Ectodermal cell (in vitro differentiated cells): Measurements from ENCODE around the gene HMGXB4.

ENCODE experiments used
- H3K27ac ChIP-seq: 2 replicates; pipeline ENCODE4 v1.7.0; 2013; ENCODE audit warnings: mild to moderate bottlenecking, low read depth, low read length; ENCODE audit not compliant: insufficient read depth, poor library complexity, severe bottlenecking
- H3K27me3 ChIP-seq: 2 replicates; pipeline ENCODE4 v1.7.0; 2013; ENCODE audit warnings: mild to moderate bottlenecking, low read length; ENCODE audit not compliant: insufficient read depth, control insufficient read depth, poor library complexity, severe bottlenecking
- H3K36me3 ChIP-seq: one replicate; pipeline ENCODE4 v1.7.0; 2013; ENCODE audit warnings: low read length; ENCODE audit not compliant: control insufficient read depth, insufficient read depth
- H3K4me1 ChIP-seq: one replicate; pipeline ENCODE4 v1.7.0; 2013; ENCODE audit warnings: low read length; ENCODE audit not compliant: control insufficient read depth, insufficient read depth
- H3K4me3 ChIP-seq: 2 replicates; pipeline ENCODE4 v1.7.0; 2013; ENCODE audit warnings: low read depth, low read length, control low read depth; ENCODE audit not compliant: insufficient read depth
- H3K9me3 ChIP-seq: 2 replicates; pipeline ENCODE4 v1.7.0; 2013; ENCODE audit warnings: mild to moderate bottlenecking, low read length, moderate library complexity; ENCODE audit not compliant: control insufficient read depth
- WGBS, 2 experiments: methylation state at CpG; one replicate each; pipeline ENCODE4 v1.1.7; 2013; ENCODE audit warnings: missing lambda C conversion rate in 2 of 2; 5-methylcytosine and 5-hydroxymethylcytosine counted together

Gene HMGXB4

GRCh38 chr22:35326854-35327562, 69.7 kb downstream of the HMGXB4 start:
- Histone ChIP-seq H3K36me3 (peaks cover 24% of the 10 kb centered on the region), H3K27ac (no peak overlapping the region), H3K4me3 (no peak overlapping the region), H3K27me3 (no peaks in the 10 kb centered on the region), H3K4me1 (no peaks in the 10 kb centered on the region), H3K9me3 (no peaks in the 10 kb centered on the region)
- 94 to 96% methylated on average over 17 of the region's 17 CpGs for WGBS, 2 experiments

DNA sequence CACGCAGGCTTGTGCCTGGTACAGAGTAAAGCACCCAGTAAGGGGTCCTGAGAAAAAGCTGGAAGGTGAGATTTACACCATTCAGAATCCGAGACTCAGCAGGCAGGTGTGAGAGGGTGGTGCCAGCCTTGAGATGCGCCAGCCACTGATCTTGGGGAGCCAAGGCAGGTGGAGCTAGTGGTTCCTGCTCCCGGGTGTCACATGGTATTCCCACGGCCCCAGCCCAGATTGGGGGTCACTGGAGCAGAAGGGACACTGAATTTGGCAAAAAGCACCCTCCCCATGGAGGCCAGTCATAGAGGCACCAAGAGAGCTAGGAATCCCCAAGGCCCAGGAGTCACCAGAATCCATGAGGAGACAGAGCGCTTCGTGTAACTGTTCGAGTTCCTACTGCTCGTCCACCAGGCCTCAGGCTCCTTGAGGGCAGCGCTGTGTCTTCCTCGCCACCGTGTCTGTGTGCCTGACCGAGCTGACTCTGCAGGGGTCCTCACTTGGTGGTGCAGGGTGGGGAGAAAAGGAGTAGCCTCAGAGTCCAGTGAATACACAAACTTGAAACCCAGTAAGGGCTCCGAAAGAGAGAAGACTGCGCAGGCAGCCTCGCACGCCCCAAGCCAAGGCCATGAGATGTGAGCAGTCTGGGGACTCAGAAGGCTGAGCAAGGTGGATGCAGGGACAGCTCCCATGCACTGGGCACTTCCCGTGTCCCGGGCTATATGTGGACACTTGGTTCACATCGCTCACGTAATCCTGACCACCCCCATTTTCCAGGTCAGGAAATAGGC, 70.6 kb downstream of the HMGXB4 start:
- Histone ChIP-seq H3K36me3 (peaks cover 29% of the 10 kb centered on the region), H3K27ac (no peak overlapping the region), H3K9me3 (no peaks in the 10 kb centered on the region), H3K4me1 (no peaks in the 10 kb centered on the region), H3K4me3 (no peak overlapping the region), H3K27me3 (no peaks in the 10 kb centered on the region)
- 92 to 94% methylated on average over 21 of the region's 21 CpGs for WGBS, 2 experiments

DNA sequence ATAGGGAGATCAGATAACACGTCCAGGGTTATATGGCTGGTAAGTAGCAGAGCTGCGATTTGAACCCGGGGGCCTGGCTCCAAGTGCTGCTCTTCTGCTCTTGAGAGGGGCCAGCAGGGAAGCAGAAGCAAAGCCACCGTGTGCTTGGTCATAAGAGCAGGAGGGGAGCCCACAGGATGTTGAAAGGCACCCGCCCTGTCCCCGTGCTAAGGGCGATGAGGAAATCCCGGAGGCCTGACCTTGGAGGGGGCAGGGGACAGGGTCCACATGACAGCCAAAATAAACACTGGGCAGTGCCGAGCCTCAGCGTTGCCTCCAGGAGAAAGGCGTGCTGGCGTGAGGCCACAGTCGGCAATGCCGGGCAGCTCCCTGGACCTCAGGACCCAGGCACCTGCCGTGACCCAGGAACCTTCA, 71.2 kb downstream of the HMGXB4 start:
- Histone ChIP-seq H3K27ac (no peak overlapping the region), H3K9me3 (no peaks in the 10 kb centered on the region), H3K27me3 (no peaks in the 10 kb centered on the region), H3K4me3 (no peak overlapping the region), H3K4me1 (no peaks in the 10 kb centered on the region), H3K36me3 (peaks cover 28% of the 10 kb centered on the region)
- WGBS, 2 experiments: 90 to 91% methylated on average over 15 of the region's 15 CpGs

- H3K27ac ChIP-seq: no peak overlapping the region
- H3K4me1 ChIP-seq: no peaks in the 10 kb centered on the region
- no peaks in the 10 kb centered on the region for H3K27me3 ChIP-seq
- no peaks in the 10 kb centered on the region for H3K9me3 ChIP-seq
- WGBS, 2 experiments: 94 to 95% methylated on average over 10 to 12 of the region's 12 CpGs
- peaks cover 22% of the 10 kb centered on the region for H3K36me3 ChIP-seq
- no peak overlapping the region for H3K4me3 ChIP-seq
Measured at GRCh38 chr22:35329114-35329847, 72.0 kb downstream of the HMGXB4 start.

GRCh38 chr22:35330258-35330861, 73.1 kb downstream of the HMGXB4 start:
- Histone ChIP-seq H3K27ac (no peak overlapping the region), H3K27me3 (no peaks in the 10 kb centered on the region), H3K4me3 (no peak overlapping the region), H3K36me3 (peaks cover 22% of the 10 kb centered on the region), H3K4me1 (no peaks in the 10 kb centered on the region), H3K9me3 (no peaks in the 10 kb centered on the region)
- 92 to 93% methylated on average over 16 of the region's 16 CpGs for WGBS, 2 experiments

DNA sequence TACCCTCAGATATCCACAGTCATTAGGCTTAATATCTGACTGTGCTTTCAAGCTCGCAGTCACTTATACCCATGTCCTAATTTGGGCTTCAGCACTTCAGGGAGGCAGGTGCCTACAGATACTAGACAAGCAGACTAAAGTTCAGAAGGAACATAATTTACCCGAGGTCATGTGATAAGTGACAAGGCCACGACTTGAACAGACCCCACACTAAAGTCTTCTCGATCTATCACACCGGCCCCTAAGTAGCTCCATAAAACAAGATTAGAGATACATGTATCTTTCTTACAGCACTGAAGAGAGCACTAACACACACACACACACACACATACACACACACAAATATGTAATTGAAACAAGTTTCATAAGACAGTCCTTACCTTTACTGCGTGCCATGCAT, 75.0 kb downstream of the HMGXB4 start:
- Histone ChIP-seq H3K4me1 (no peaks in the 10 kb centered on the region), H3K4me3 (no peak overlapping the region), H3K36me3 (peaks cover 21% of the 10 kb centered on the region), H3K27ac (no peak overlapping the region), H3K27me3 (no peaks in the 10 kb centered on the region), H3K9me3 (no peaks in the 10 kb centered on the region)
- WGBS, 2 experiments: 93 to 96% methylated on average over 6 of the region's 6 CpGs

DNA sequence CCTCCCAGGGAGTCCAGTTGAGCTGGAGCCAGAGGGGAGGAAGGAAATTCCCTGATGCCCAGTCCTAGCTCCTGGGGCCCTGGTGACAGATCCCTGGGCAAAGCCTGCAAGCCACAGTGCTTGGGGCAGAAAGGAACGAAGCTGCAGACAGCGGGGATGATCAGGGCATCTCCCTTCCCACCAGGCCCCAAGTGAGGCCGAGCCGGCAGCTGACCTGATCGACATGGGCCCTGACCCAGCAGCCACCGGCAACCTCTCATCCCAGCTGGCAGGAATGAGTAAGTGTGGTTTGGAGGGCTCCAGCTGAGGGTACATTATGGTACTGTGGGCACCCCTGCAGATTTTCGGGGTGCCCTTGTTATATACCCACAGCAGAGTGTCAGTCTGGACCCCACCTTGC, 75.9 kb downstream of the HMGXB4 start:
- 95% methylated on average over 7 of the region's 7 CpGs for WGBS, 2 experiments
- Histone ChIP-seq H3K4me3 (no peak overlapping the region), H3K9me3 (no peaks in the 10 kb centered on the region), H3K27me3 (no peaks in the 10 kb centered on the region), H3K4me1 (no peaks in the 10 kb centered on the region), H3K36me3 (peaks cover 12% of the 10 kb centered on the region), H3K27ac (no peak overlapping the region)

DNA sequence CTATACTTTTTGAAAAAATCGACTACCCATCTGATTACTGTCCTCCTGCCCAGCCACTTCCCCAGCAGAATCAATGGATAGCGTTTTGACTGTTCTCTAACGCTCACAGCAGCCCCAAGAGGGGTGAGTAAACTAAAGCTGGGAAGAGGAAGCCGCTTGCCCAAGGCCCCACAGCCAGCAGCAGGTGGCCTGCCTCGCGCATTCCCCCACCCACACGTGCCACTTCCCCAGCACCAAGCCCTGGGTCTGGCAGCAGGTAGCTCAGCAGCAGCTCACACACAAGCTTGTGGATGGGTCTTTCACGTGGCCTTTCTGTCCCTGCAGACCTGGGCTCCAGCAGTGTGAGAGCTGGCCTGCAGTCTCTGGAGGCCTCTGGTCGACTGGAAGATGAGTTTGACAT, 76.7 kb downstream of the HMGXB4 start:
- Histone ChIP-seq H3K27ac (no peak overlapping the region), H3K4me3 (no peak overlapping the region), H3K4me1 (no peaks in the 10 kb centered on the region), H3K36me3 (peaks cover 8% of the 10 kb centered on the region), H3K27me3 (no peaks in the 10 kb centered on the region), H3K9me3 (no peaks in the 10 kb centered on the region)
- 76 to 77% methylated on average over 9 of the region's 9 CpGs for WGBS, 2 experiments

DNA sequence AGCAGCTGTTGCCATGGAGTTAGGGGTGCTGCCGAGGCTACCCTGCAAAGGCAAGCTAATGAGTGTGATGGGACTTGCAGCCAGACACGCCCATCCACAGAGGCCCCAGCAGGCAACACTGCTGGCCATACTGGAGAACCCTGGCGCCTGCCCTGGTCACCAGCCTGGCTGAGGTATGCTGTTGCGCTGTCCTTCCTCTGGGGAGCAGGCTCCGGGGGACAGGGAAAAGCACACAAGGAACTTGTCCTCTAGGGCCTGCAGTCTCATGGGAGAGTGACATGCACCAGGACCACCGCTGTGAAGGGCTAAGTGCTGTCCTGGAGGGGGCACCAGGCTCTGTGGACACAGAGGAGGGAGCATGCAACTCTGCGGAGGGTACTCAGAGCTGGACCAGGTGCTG, 78.2 kb downstream of the HMGXB4 start:
- Histone ChIP-seq H3K36me3 (peaks cover 8% of the 10 kb centered on the region), H3K9me3 (no peaks in the 10 kb centered on the region), H3K4me1 (no peaks in the 10 kb centered on the region), H3K27me3 (no peaks in the 10 kb centered on the region), H3K27ac (no peak overlapping the region), H3K4me3 (no peak overlapping the region)
- 90 to 91% methylated on average over 7 of the region's 7 CpGs for WGBS, 2 experiments
